HepG2 (cell line): ENCODE data around the gene TACC3. TPM values are rescaled to one million over a fixed set of nuclear protein-coding genes. Genes with fewer than 3 reads are reported as not detected.

ENCODE experiments used
- ARNTL ChIP-seq: sonication (generic); formaldehyde crosslinking; IDR thresholded peaks from 2 replicates; pipeline ENCODE4 v1.4.0; 2020; ENCODE audit warnings: mild to moderate bottlenecking, missing genetic modification reagents
- DNMT3B ChIP-seq: conservative IDR thresholded peaks from 2 replicates; pipeline ENCODE4 v1.6.1; 2016; ENCODE audit warnings: missing biosample characterization, control low read depth
- ELF3 ChIP-seq: IDR thresholded peaks from 2 replicates; pipeline ENCODE4 v1.6.1; 2016; ENCODE audit warnings: missing genetic modification reagents, missing compliant biosample characterization
- ETV5 ChIP-seq: IDR thresholded peaks from 2 replicates; pipeline ENCODE4 v1.6.1; 2018; ENCODE audit warnings: missing biosample characterization, missing genetic modification reagents, inconsistent platforms, borderline replicate concordance
- HNRNPLL ChIP-seq: fragments of 200-400 bp; formaldehyde crosslinking; IDR thresholded peaks from 2 replicates; pipeline ENCODE4 v1.6.1; 2017; ENCODE audit warnings: mild to moderate bottlenecking, low read depth, low read length; ENCODE audit not compliant: poor library complexity, severe bottlenecking
- MTA3 ChIP-seq: sonication (generic); formaldehyde crosslinking; IDR thresholded peaks from 2 replicates; pipeline ENCODE4 v1.4.0; 2020; ENCODE audit warnings: missing genetic modification reagents
- SRSF1 ChIP-seq: fragments of 200-400 bp; formaldehyde crosslinking; optimal IDR thresholded peaks from 2 replicates; pipeline ENCODE3; 2017; ENCODE audit warnings: mild to moderate bottlenecking, low read depth, low read length, moderate library complexity
- U2AF2 ChIP-seq: fragments of 200-400 bp; formaldehyde crosslinking; IDR thresholded peaks from 2 replicates; pipeline ENCODE4 v1.6.1; 2017; ENCODE audit warnings: low read depth, mild to moderate bottlenecking, low read length
- ZNF317 ChIP-seq: sonication (generic); formaldehyde crosslinking; IDR thresholded peaks from 2 replicates; pipeline ENCODE4 v1.5.0; 2020; ENCODE audit warnings: mild to moderate bottlenecking, missing genetic modification reagents
- ZNF850 ChIP-seq: sonication (generic); formaldehyde crosslinking; conservative IDR thresholded peaks from 2 replicates; pipeline ENCODE4 v1.9.0; 2021; ENCODE audit warnings: mild to moderate bottlenecking, missing genetic modification reagents
- polyA plus RNA-seq, 8 experiments: library from polyadenylated mRNA; depleted of rRNA in 3 of 8; stranded (reverse) in 7 of 8; unstranded in 1 of 8; fragments of >200 nt; fragmentation: Illumina TruSeq in 4 of 8; extraction: Trizol in 4 of 8; gene quantifications; 2 replicates each; pipeline versions ENCODE4 v1.2.1 to v1.2.3, GENCODE V29; 2011 to 2016; ENCODE audit warnings: low read depth in 4 of 8, missing spikeins in 1 of 8, mixed read lengths in 1 of 8; ENCODE audit not compliant: insufficient read depth in 1 of 8
- total RNA-seq, 5 experiments: library from RNA; depleted of rRNA; stranded (reverse); fragments of >200 nt; fragmentation: Illumina TruSeq; extraction: Trizol; gene quantifications; 2 replicates each; pipeline ENCODE4 v1.2.3, GENCODE V29; 2016; ENCODE audit warnings: low read depth in 1 of 5
- TF ChIP-seq, protein P1 (sequence below): sonication (generic); formaldehyde crosslinking; IDR thresholded peaks from 2 replicates; pipeline ENCODE4 v1.5.1; 2020; ENCODE audit warnings: mild to moderate bottlenecking, missing genetic modification reagents, borderline replicate concordance
- TF ChIP-seq, protein P2 (sequence below): sonication (generic); formaldehyde crosslinking; IDR thresholded peaks from 2 replicates; pipeline ENCODE4 v1.4.0; 2020; ENCODE audit warnings: mild to moderate bottlenecking, missing genetic modification reagents
- TF ChIP-seq, protein P3 (sequence below): sonication (generic); formaldehyde crosslinking; IDR thresholded peaks from 2 replicates; pipeline ENCODE4 v1.5.1; 2020; ENCODE audit warnings: missing genetic modification reagents, mild to moderate bottlenecking, borderline replicate concordance

TACC3 gene
- total and polyA plus RNA-seq, 2 of the 13 experiments (the other 11 are each of a cell fraction or from before 2014, with no cell fraction given): 20.3 to 21.2 TPM

DNA sequence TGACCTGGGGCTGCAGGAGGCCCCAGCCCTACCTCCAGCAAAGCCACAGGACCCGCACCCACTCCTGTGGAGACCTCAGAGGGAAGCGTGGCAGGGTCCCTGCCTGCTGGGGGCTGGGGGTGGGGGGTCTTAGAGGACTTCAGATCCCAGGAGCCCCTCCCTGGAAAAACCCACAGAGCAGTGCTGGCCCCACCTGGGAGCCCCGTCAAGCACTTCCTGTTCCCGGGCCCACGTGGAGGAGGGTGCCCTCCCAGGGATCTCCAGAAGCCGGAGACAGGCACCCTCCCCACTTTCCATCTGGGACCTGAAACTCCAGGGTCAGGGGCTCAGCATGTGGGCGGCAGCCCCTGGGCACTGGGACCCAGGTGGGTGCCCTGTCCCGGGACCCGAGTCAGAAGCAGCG lies 32.0 kb downstream of the TACC3 start (continued):
- TF ChIP-seq ZNF850 (CRISPR knock-in tag): 0 out of 2 replicates have a peak, but pooled peaks have one; percentile 58
- TF ChIP-seq, protein P1, sequence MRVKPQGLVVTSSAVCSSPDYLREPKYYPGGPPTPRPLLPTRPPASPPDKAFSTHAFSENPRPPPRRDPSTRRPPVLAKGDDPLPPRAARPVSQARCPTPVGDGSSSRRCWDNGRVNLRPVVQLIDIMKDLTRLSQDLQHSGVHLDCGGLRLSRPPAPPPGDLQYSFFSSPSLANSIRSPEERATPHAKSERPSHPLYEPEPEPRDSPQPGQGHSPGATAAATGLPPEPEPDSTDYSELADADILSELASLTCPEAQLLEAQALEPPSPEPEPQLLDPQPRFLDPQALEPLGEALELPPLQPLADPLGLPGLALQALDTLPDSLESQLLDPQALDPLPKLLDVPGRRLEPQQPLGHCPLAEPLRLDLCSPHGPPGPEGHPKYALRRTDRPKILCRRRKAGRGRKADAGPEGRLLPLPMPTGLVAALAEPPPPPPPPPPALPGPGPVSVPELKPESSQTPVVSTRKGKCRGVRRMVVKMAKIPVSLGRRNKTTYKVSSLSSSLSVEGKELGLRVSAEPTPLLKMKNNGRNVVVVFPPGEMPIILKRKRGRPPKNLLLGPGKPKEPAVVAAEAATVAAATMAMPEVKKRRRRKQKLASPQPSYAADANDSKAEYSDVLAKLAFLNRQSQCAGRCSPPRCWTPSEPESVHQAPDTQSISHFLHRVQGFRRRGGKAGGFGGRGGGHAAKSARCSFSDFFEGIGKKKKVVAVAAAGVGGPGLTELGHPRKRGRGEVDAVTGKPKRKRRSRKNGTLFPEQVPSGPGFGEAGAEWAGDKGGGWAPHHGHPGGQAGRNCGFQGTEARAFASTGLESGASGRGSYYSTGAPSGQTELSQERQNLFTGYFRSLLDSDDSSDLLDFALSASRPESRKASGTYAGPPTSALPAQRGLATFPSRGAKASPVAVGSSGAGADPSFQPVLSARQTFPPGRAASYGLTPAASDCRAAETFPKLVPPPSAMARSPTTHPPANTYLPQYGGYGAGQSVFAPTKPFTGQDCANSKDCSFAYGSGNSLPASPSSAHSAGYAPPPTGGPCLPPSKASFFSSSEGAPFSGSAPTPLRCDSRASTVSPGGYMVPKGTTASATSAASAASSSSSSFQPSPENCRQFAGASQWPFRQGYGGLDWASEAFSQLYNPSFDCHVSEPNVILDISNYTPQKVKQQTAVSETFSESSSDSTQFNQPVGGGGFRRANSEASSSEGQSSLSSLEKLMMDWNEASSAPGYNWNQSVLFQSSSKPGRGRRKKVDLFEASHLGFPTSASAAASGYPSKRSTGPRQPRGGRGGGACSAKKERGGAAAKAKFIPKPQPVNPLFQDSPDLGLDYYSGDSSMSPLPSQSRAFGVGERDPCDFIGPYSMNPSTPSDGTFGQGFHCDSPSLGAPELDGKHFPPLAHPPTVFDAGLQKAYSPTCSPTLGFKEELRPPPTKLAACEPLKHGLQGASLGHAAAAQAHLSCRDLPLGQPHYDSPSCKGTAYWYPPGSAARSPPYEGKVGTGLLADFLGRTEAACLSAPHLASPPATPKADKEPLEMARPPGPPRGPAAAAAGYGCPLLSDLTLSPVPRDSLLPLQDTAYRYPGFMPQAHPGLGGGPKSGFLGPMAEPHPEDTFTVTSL: 0 out of 2 replicates have a peak, but pooled peaks have one; percentile 2
- no peak for TF ChIP-seq DNMT3B (CRISPR knock-in tag)
- no peak for TF ChIP-seq U2AF2
- TF ChIP-seq, protein P2, sequence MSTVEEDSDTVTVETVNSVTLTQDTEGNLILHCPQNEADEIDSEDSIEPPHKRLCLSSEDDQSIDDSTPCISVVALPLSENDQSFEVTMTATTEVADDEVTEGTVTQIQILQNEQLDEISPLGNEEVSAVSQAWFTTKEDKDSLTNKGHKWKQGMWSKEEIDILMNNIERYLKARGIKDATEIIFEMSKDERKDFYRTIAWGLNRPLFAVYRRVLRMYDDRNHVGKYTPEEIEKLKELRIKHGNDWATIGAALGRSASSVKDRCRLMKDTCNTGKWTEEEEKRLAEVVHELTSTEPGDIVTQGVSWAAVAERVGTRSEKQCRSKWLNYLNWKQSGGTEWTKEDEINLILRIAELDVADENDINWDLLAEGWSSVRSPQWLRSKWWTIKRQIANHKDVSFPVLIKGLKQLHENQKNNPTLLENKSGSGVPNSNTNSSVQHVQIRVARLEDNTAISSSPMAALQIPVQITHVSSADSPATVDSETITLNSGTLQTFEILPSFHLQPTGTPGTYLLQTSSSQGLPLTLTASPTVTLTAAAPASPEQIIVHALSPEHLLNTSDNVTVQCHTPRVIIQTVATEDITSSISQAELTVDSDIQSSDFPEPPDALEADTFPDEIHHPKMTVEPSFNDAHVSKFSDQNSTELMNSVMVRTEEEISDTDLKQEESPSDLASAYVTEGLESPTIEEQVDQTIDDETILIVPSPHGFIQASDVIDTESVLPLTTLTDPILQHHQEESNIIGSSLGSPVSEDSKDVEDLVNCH (CRISPR knock-in tag): no peak
- TF ChIP-seq, protein P3, sequence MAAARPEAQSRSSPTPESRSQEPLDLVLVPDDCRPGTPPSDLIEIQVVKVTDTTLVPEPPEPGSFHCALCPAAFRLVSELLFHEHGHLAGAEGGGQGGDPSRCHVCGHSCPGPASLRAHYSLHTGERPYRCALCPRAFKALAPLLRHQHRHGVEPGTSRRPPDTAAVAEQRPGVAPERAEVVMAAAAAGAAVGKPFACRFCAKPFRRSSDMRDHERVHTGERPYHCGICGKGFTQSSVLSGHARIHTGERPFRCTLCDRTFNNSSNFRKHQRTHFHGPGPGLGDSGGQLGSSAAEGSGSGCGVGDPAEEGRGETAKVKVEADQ: no peak
- peak; percentile 16 for TF ChIP-seq HNRNPLL
- TF ChIP-seq SRSF1: no peak
- TF ChIP-seq ARNTL (CRISPR knock-in tag): peak; percentile 6; the same call in 1 of the 2 replicates
- TF ChIP-seq MTA3 (CRISPR knock-in tag): no peak
- peak; percentile 38; the same call in 1 of the 2 replicates for TF ChIP-seq ETV5 (CRISPR knock-in tag)
- TF ChIP-seq ELF3 (CRISPR knock-in tag): peak; percentile 23; the same call in 1 of the 2 replicates
- no peak for TF ChIP-seq ZNF317 (CRISPR knock-in tag)
